Common myeloid progenitor, CD34-positive (primary cell): ENCODE results near the gene DNAL1. TPM values are rescaled to one million over a fixed set of nuclear protein-coding genes. Genes with fewer than 3 reads are reported as not detected.

ENCODE experiments used
- CTCF ChIA-PET: fragments of 350-600 bp; sonication (Branson Sonifier 250); formaldehyde crosslinking; loops from one replicate; lab custom pipeline; 2021; ENCODE audit warnings: antibody characterized with exemption; lab: Charles Lee
- POLR2A ChIA-PET: fragments of 350-600 bp; sonication (Branson Sonifier 250); formaldehyde crosslinking; loops from one replicate; lab custom pipeline; 2021; ENCODE audit warnings: antibody characterized with exemption; lab: Charles Lee
- DNase-seq, 3 donors: peaks; one replicate each; pipeline versions ENCODE4 v3.0.0 to v3.0.0-alpha.2; 2013
- H3K27ac ChIP-seq, 2 experiments: 1 replicate in 1 of 2; 2 replicates in 1 of 2; pipeline ENCODE4 v1.7.0; 2013; ENCODE audit warnings: inconsistent platforms in 2 of 2, low read length in 2 of 2, mild to moderate bottlenecking in 2 of 2, low read depth in 1 of 2, moderate library complexity in 1 of 2; ENCODE audit not compliant: severe bottlenecking in 2 of 2, insufficient read depth in 1 of 2, poor library complexity in 1 of 2
- H3K27me3 ChIP-seq, 5 experiments: replicated peaks in 2 of 5; 1 replicate in 3 of 5; 2 replicates in 2 of 5; pipeline versions ENCODE4 v1.6.1 to v1.7.0; 2013; ENCODE audit warnings: low read length in 4 of 5, mild to moderate bottlenecking in 2 of 5, moderate library complexity in 2 of 5, inconsistent platforms in 1 of 5; ENCODE audit not compliant: insufficient read depth in 5 of 5, control insufficient read depth in 4 of 5
- H3K36me3 ChIP-seq, 4 experiments: 1 replicate in 2 of 4; 2 replicates in 2 of 4; pipeline versions ENCODE4 v1.6.1 to v1.7.0; 2013; ENCODE audit warnings: low read length in 3 of 4, control low read depth in 1 of 4, mild to moderate bottlenecking in 1 of 4; ENCODE audit not compliant: control insufficient read depth in 4 of 4, insufficient read depth in 4 of 4
- H3K4me1 ChIP-seq, 4 experiments: 1 replicate in 3 of 4; 2 replicates in 1 of 4; pipeline versions ENCODE4 v1.6.1 to v1.7.1; 2013; ENCODE audit warnings: low read length in 3 of 4, mild to moderate bottlenecking in 3 of 4, control low read depth in 1 of 4, inconsistent platforms in 1 of 4, moderate library complexity in 1 of 4; ENCODE audit not compliant: control insufficient read depth in 4 of 4, insufficient read depth in 4 of 4; ENCODE audit errors: control extremely low read depth in 1 of 4
- H3K4me3 ChIP-seq, 7 experiments: 1 replicate in 4 of 7; 2 replicates in 3 of 7; pipeline versions ENCODE4 v1.5.1 to v1.7.0; 2013; ENCODE audit warnings: mild to moderate bottlenecking in 7 of 7, low read length in 6 of 7, moderate library complexity in 6 of 7, inconsistent platforms in 2 of 7, low read depth in 2 of 7, control low read depth in 1 of 7; ENCODE audit not compliant: insufficient read depth in 4 of 7, control insufficient read depth in 1 of 7; ENCODE audit errors: extremely low read depth in 1 of 7
- H3K9me3 ChIP-seq, 5 experiments: 1 replicate in 4 of 5; 2 replicates in 1 of 5; pipeline versions ENCODE4 v1.6.1 to v1.7.1; 2013; ENCODE audit warnings: low read length in 4 of 5, mild to moderate bottlenecking in 2 of 5, inconsistent platforms in 1 of 5, low read depth in 1 of 5, moderate library complexity in 1 of 5; ENCODE audit not compliant: control insufficient read depth in 4 of 5, insufficient read depth in 2 of 5; ENCODE audit errors: control extremely low read depth in 1 of 5
- WGBS: methylation state at CpG from one replicate; pipeline ENCODE4 v1.1.5; 2013; ENCODE audit not compliant: insufficient coverage; 5-methylcytosine and 5-hydroxymethylcytosine counted together
- polyA plus RNA-seq: library from polyadenylated mRNA; unstranded; fragments of 120-200 nt; gene quantifications from one replicate; pipeline ENCODE4 v1.2.1, GENCODE V29; 2013

Gene DNAL1, protein sequence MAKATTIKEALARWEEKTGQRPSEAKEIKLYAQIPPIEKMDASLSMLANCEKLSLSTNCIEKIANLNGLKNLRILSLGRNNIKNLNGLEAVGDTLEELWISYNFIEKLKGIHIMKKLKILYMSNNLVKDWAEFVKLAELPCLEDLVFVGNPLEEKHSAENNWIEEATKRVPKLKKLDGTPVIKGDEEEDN
- polyA plus RNA-seq: 9.5 TPM

DNA sequence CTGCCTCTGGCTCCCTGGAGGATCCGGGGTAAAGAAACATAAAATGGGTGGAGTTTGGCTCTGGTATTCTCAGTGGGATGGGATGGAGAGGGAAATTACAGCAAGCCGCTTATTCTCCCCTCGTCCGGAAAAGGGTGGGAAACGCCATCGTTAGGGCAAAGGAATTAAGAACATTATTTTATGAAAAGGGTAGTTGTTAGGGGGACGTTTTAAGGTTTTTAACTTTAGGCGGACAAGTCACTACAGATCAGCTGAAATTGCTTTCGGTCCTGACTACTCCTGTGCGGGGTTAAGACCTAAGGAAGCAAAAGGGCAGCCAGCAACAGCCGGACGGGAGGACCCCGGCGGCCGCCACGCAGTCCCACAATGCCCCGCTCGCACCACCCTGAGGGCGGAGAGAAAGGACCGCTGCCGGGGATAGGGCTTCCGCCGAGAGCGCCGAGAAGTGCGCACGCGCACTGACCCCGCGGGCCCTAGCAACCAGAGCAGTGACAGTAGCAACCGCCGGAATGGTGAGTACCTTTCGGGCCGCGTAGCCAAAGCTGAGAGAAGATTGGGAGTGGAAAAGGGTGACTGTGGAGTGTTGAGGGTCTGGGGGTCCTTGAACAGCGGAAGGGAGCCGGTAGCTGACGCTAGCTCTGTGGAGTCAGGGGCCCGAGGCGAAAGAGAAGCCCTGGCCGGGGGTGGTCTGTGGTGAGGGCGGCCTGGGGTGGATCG lies at the start of gene DNAL1:
DNAL1 (plus strand) TSS at position 456 of the 717 bp plus-strand sequence; CDS start at position 510, 54 bp downstream.
- Histone ChIP-seq H3K9me3 (no peaks in the 10 kb centered on the region), H3K4me1 (peaks cover 7 to 16% (median 9%) of the 10 kb centered on the region in 4 experiments), H3K36me3 (no peaks in the 10 kb centered on the region), H3K27me3 (no peaks in the 10 kb centered on the region), H3K27ac (peak within 1 kb of the TSS; percentile 70 to 92), H3K4me3 (peak within 1 kb of the TSS; percentile 86 to 97 (median 88))
- ChIA-PET POLR2A (no interaction called here), CTCF (interaction anchor here (0.6 to 4.7 kb wide), 2 partner anchors 11 to 67 kb away, joined by 3 to 20 read pairs; no protein-coding TSS in a partner anchor)
- DNase-seq: peak; percentile 84 to 89 (median 86)
- WGBS: 0% methylated on average over 41 of the region's 43 CpGs

DNA sequence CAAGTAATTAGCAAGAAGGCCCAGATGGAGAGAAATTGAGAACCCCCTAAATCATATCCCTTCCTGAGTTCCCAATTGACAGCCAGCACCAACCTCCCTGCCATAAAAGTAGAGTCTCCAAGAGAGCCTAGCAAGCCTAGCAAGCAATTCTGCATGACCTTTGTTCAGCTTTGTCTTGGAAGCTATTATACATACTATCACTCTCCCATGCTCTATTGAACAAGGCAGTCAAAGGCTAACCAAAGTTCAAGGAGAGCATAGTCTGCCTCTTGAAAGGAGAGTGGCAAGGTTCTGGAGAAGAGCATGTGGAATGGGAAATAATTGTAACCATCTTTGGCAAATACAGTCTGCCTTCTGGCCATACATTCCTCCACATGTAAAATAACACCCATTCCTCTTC lies 45.3 kb upstream of the DNAL1 start:
- Histone ChIP-seq H3K36me3 (no peaks in the 10 kb centered on the region), H3K27me3 (no peaks in the 10 kb centered on the region), H3K9me3 (no peaks in the 10 kb centered on the region), H3K4me1 (peaks cover 0 to 4% (median 0%) of the 10 kb centered on the region in 4 experiments), H3K27ac (no peak overlapping the region), H3K4me3 (no peak overlapping the region)
- ChIA-PET POLR2A (interaction anchor here (0.6 kb wide), 1 partner anchor 78 kb away, joined by 5 read pairs; no protein-coding TSS in a partner anchor), CTCF (interaction anchor here (1.5 kb wide), 1 partner anchor 13 kb away, joined by 3 read pairs; no protein-coding TSS in a partner anchor)
- DNase-seq: no peak

DNA sequence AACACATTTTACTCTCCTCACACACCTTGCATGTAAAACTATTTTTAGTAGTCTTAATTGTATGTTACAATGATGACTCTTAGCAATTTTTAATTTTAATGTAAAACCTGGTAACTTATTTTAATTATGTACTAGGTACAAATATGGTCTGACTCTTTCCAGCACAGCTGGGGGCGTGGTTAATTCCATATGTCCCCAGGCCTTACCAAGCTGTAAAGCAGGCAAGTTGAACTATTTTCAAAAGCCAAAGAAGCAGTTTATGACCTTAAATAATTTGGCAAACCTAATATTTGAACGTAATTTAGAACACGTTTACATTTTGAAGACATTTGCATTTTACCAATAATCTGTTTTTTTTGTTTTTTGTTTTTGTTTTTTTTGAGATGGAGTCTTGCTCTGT lies 41.8 kb upstream of the DNAL1 start:
- CTCF ChIA-PET: no interaction called here
- DNase-seq: no peak
- H3K9me3 ChIP-seq: no peaks in the 10 kb centered on the region
- no peak overlapping the region for H3K27ac ChIP-seq
- no peak overlapping the region for H3K4me3 ChIP-seq
- no peaks in the 10 kb centered on the region for H3K36me3 ChIP-seq
- H3K4me1 ChIP-seq: peaks cover 0 to 4% (median 0%) of the 10 kb centered on the region in 4 experiments
- WGBS: 100% methylated on average over 1 of the region's 3 CpGs
- POLR2A ChIA-PET: interaction anchor here (0.7 kb wide), 1 partner anchor 36 kb away, joined by 3 read pairs; no protein-coding TSS in a partner anchor
- H3K27me3 ChIP-seq: no peaks in the 10 kb centered on the region

DNA sequence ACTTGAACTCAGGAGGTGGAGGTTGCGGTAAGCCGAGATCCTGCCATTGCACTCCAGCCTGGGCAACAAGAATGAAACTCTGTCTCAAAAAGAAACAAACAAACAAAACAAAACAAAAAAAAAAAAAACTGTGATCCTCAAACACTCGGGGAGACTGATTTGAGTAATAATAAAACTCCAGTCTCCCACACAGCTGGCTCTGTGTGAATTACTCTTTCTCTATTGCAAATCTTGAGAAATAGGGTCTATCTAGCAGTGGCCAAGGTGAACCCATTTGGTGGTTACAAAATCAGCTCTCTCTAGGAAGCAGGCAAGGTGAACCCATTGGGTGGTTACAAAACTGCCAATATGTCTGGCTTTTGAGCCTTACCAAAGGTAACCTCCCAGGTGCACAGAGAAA lies 38.5 kb upstream of the DNAL1 start:
- CTCF ChIA-PET: interaction anchor here (1.9 kb wide), 1 partner anchor 27 kb away, joined by 4 read pairs; no protein-coding TSS in a partner anchor
- WGBS: 93% methylated on average over 2 of the region's 3 CpGs
- POLR2A ChIA-PET: no interaction called here

DNA sequence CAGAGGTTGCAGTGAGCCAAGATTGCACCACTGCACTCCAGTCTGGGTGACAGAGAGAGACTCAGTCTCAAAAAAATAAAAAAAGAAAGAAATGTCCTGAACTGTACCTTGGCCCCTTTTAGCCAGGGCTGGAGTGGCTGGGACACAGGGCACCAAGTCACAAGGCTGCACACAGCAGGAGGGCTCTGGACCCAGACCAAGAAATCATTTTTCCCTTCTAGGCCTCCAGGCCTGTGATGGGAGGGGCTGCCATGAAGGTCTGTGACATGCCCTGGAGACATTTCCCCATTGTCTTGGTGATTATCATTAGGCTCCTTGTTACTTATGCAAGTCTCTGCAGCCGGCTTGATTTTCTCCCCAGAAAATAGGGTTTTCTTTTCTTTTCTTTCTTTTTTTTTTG lies 37.5 kb upstream of the DNAL1 start:
- CTCF ChIA-PET: interaction anchor here (1.9 kb wide), 1 partner anchor 26 kb away, joined by 4 read pairs; no protein-coding TSS in a partner anchor
- WGBS: no CpG with 5 or more reads among the region's 1 CpG

More for the DNA sequence above, 38.5 kb upstream of the DNAL1 start:
- DNase-seq: no peak
- Histone ChIP-seq H3K4me3 (no peak overlapping the region), H3K36me3 (no peaks in the 10 kb centered on the region), H3K9me3 (no peaks in the 10 kb centered on the region), H3K27me3 (no peaks in the 10 kb centered on the region), H3K27ac (no peak overlapping the region), H3K4me1 (peaks cover 0 to 4% (median 0%) of the 10 kb centered on the region in 4 experiments)

DNA sequence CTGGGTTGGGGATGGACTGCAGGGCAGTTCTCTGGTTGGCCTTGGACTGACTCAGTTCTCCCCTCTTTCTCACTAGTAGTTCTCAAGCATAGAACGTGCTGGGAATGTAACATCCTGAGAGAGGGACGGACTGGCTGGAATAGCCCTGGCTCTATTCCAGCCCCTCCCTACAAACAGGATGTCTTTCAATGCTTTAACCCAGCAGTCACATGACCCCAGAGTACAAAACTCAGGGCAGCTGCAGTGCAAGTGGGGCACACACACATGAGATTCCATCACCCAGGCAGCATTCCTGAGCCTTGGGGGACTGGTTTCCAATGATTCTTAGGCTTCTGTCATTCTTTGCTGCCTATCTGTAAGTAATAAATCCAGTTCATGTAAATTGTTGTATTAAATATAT lies 34.1 kb upstream of the DNAL1 start:
- H3K4me1 ChIP-seq: peaks cover 0 to 9% (median 6%) of the 10 kb centered on the region in 4 experiments
- H3K36me3 ChIP-seq: no peaks in the 10 kb centered on the region
- no peaks in the 10 kb centered on the region for H3K9me3 ChIP-seq
- WGBS: 40% methylated on average over 1 of the region's 2 CpGs
- no peak for DNase-seq
- no peak overlapping the region for H3K4me3 ChIP-seq
- H3K27ac ChIP-seq: no peak overlapping the region
- H3K27me3 ChIP-seq: peaks cover 0 to 4% (median 0%) of the 10 kb centered on the region in 5 experiments
- POLR2A ChIA-PET: no interaction called here
- CTCF ChIA-PET: no interaction called here

More for the DNA sequence above, 37.5 kb upstream of the DNAL1 start:
- H3K27me3 ChIP-seq: no peaks in the 10 kb centered on the region
- H3K4me3 ChIP-seq: no peak overlapping the region
- no peaks in the 10 kb centered on the region for H3K9me3 ChIP-seq
- no peak overlapping the region for H3K27ac ChIP-seq
- H3K36me3 ChIP-seq: no peaks in the 10 kb centered on the region
- POLR2A ChIA-PET: no interaction called here
- no peak for DNase-seq
- peaks cover 0 to 3% (median under 1%) of the 10 kb centered on the region in 4 experiments for H3K4me1 ChIP-seq
